IPS-20b (cell line): Measurements from ENCODE around the gene GABRQ.
"Not testable (repeated sequence)": the region's sequence is repeated elsewhere in the genome, so short reads cannot be mapped to it uniquely, and the experiment has no call there.

Experiments
- H3K27ac ChIP-seq: one replicate; pipeline ENCODE4 v1.5.1; 2013; ENCODE audit warnings: low read length
- H3K27me3 ChIP-seq: 2 replicates; pipeline ENCODE4 v1.6.1; 2013; ENCODE audit warnings: mild to moderate bottlenecking, low read length, inconsistent platforms; ENCODE audit not compliant: insufficient read depth
- H3K36me3 ChIP-seq: 2 replicates; pipeline ENCODE4 v1.6.1; 2013; ENCODE audit warnings: low read depth, mild to moderate bottlenecking, inconsistent platforms, low read length, moderate library complexity; ENCODE audit not compliant: insufficient read depth
- H3K4me1 ChIP-seq: 2 replicates; pipeline ENCODE4 v1.6.1; 2013; ENCODE audit warnings: mild to moderate bottlenecking, control low read depth, inconsistent platforms, low read length, moderate library complexity; ENCODE audit not compliant: insufficient read depth
- H3K4me3 ChIP-seq: 2 replicates; pipeline ENCODE4 v1.5.1; 2013; ENCODE audit warnings: mild to moderate bottlenecking, low read length, inconsistent platforms
- H3K9ac ChIP-seq: 2 replicates; pipeline ENCODE4 v1.6.1; 2013; ENCODE audit warnings: low read depth, mild to moderate bottlenecking, inconsistent platforms, low read length, moderate library complexity
- H3K9me3 ChIP-seq: 2 replicates; pipeline ENCODE4 v1.6.1; 2013; ENCODE audit warnings: mild to moderate bottlenecking, low read depth, low read length, inconsistent platforms; ENCODE audit not compliant: insufficient read depth

The GABRQ gene

GRCh38 chrX:152663086-152663485, 25.4 kb downstream of the GABRQ start:
- Histone ChIP-seq H3K4me3 (no peak overlapping the region), H3K36me3 (no peaks in the 10 kb centered on the region), H3K9ac (no peak overlapping the region), H3K27me3 (no peaks in the 10 kb centered on the region), H3K9me3 (no peaks in the 10 kb centered on the region), H3K4me1 (no peaks in the 10 kb centered on the region), H3K27ac (no peak overlapping the region)

GRCh38 chrX:152674135-152674534, 36.4 kb downstream of the GABRQ start:
- Histone ChIP-seq H3K4me1 (no peaks in the 10 kb centered on the region), H3K27ac (no peak overlapping the region), H3K27me3 (no peaks in the 10 kb centered on the region), H3K36me3 (no peaks in the 10 kb centered on the region), H3K9me3 (no peaks in the 10 kb centered on the region), H3K9ac (no peak overlapping the region), H3K4me3 (no peak overlapping the region)

GRCh38 chrX:152674652-152675051, 37.0 kb downstream of the GABRQ start:
- H3K9me3 ChIP-seq, H3K27me3 ChIP-seq, H3K36me3 ChIP-seq, H3K9ac ChIP-seq, H3K4me1 ChIP-seq, H3K4me3 ChIP-seq, H3K27ac ChIP-seq: not testable (repeated sequence)

GRCh38 chrX:152681012-152681411, 43.3 kb downstream of the GABRQ start:
- H3K36me3 ChIP-seq, H3K27ac ChIP-seq, H3K9ac ChIP-seq, H3K4me3 ChIP-seq, H3K4me1 ChIP-seq, H3K27me3 ChIP-seq, H3K9me3 ChIP-seq: not testable (repeated sequence)

GRCh38 chrX:152697952-152698931, 60.5 kb downstream of the GABRQ start, which contains the start of gene MAGEA3:
Gene MAGEA3 (plus strand): TSS chrX:152698794. CDS start chrX:152700833, 2,039 bp downstream.
- H3K4me1 ChIP-seq, H3K36me3 ChIP-seq, H3K4me3 ChIP-seq, H3K27me3 ChIP-seq, H3K9me3 ChIP-seq, H3K9ac ChIP-seq, H3K27ac ChIP-seq: not testable (repeated sequence)

GRCh38 chrX:152700390-152700789, 62.7 kb downstream of the GABRQ start:
- not testable (repeated sequence) for H3K9ac ChIP-seq, H3K27ac ChIP-seq, H3K4me1 ChIP-seq, H3K27me3 ChIP-seq, H3K4me3 ChIP-seq, H3K36me3 ChIP-seq, H3K9me3 ChIP-seq

- H3K4me3 ChIP-seq, H3K4me1 ChIP-seq, H3K27me3 ChIP-seq, H3K27ac ChIP-seq, H3K9me3 ChIP-seq, H3K36me3 ChIP-seq, H3K9ac ChIP-seq: not testable (repeated sequence)
Measured at GRCh38 chrX:152706500-152706899, 68.8 kb downstream of the GABRQ start.
